PFSK-1 (cell line): Measurements from ENCODE around the gene GARIN1A.

Experiments used
- POLR2AphosphoS5 ChIP-seq: IDR thresholded peaks from 2 replicates; pipeline ENCODE4 v1.6.1; 2012; ENCODE audit warnings: low read depth, mild to moderate bottlenecking, control low read depth, low read length, moderate library complexity
- SIN3A ChIP-seq: IDR thresholded peaks from 2 replicates; pipeline ENCODE4 v1.6.1; 2012; ENCODE audit warnings: mild to moderate bottlenecking, low read length, moderate library complexity, borderline replicate concordance; ENCODE audit not compliant: insufficient read depth

- TF ChIP-seq SIN3A (no peak), POLR2AphosphoS5 (no peak)
These were observed 20.7 kb downstream of the GARIN1A start for GRCh38 chr7:128692623-128693270.
